Activated CD4-positive, alpha-beta memory T cell treated with anti-CD3 and anti-CD28 coated beads for 36 hours (primary cell): ENCODE results near the gene PTPN4. TPM values are rescaled to one million over a fixed set of nuclear protein-coding genes. Genes with fewer than 3 reads are reported as not detected.

Experiments used
- CTCF ChIA-PET: fragments of 350-600 bp; sonication (Branson Sonifier 250); formaldehyde crosslinking; loops from one replicate; lab custom pipeline; 2021; ENCODE audit warnings: antibody characterized with exemption, inconsistent platforms; lab: Charles Lee
- POLR2A ChIA-PET: fragments of 350-600 bp; sonication (Branson Sonifier 250); formaldehyde crosslinking; loops from one replicate; lab custom pipeline; 2021; ENCODE audit warnings: antibody characterized with exemption; lab: Charles Lee
- DNase-seq: peaks from one replicate; pipeline ENCODE4 v3.0.0-alpha.2; 2020
- H3K27ac Mint-ChIP-seq: one replicate; pipeline ENCODE4 v1.8.0; 2021; ENCODE audit warnings: mixed read lengths
- H3K27me3 Mint-ChIP-seq: one replicate; pipeline ENCODE4 v1.8.0; 2021; ENCODE audit warnings: mixed read lengths
- H3K36me3 Mint-ChIP-seq: one replicate; pipeline ENCODE4 v1.8.0; 2021; ENCODE audit warnings: mixed read lengths
- H3K4me1 Mint-ChIP-seq: one replicate; pipeline ENCODE4 v1.8.0; 2021; ENCODE audit warnings: low read depth, mixed read lengths
- H3K4me3 Mint-ChIP-seq: one replicate; pipeline ENCODE4 v1.8.0; 2021; ENCODE audit warnings: mild to moderate bottlenecking, mixed read lengths
- H3K9me3 Mint-ChIP-seq: one replicate; pipeline ENCODE4 v1.8.0; 2021; ENCODE audit warnings: mixed read lengths
- intact Hi-C: fragments of 100-400 bp; cut with micrococcal nuclease; formaldehyde crosslinking; loops from one replicate; pipeline ENCODE4 v1.15.1; 2023
- total RNA-seq, 2 experiments: library from RNA; stranded (reverse); gene quantifications; one replicate each; pipeline ENCODE4 v1.2.3, GENCODE V29; 2021

PTPN4 gene
- total RNA-seq, 2 experiments from 2014 or later, result 29.4 to 31.6 TPM

DNA sequence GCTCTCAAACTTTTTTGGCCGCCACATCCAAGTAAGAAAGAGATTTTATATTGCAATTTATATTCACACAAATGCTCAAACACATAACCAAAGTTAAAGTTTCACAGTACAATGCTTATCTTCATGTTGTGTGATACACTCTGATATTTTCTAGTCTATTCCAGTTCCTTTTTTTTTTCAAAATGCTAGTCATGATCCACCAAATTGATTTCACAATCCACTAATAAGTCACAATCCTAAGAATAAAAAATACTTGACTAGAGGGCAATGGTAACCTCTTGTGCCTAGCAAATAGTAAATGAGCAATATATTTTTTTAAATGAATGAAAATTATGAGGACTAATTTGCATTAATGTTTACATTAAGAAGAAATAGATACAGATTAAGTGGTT is 5.8 kb upstream of the PTPN4 start:
- no peaks in the 10 kb centered on the region for H3K9me3 Mint-ChIP-seq
- no peak for DNase-seq
- intact Hi-C loops, result loop anchor here (1.0 kb wide), 2 partner anchors 69 to 421 kb away; no protein-coding TSS in a partner anchor
- H3K4me3 Mint-ChIP-seq, result no peak overlapping the region
- ChIA-PET CTCF (interaction anchor here (0.7 to 2.9 kb wide), 12 partner anchors 11 to 559 kb away, joined by 3 to 41 read pairs (median 6); no protein-coding TSS in a partner anchor), POLR2A (interaction anchor here (0.6 kb wide), 1 partner anchor 81 kb away, joined by 4 read pairs; no protein-coding TSS in a partner anchor)
- H3K27me3 Mint-ChIP-seq, result no peaks in the 10 kb centered on the region
- no peak overlapping the region for H3K27ac Mint-ChIP-seq
- H3K4me1 Mint-ChIP-seq, result peaks cover 21% of the 10 kb centered on the region
- no peaks in the 10 kb centered on the region for H3K36me3 Mint-ChIP-seq

DNA sequence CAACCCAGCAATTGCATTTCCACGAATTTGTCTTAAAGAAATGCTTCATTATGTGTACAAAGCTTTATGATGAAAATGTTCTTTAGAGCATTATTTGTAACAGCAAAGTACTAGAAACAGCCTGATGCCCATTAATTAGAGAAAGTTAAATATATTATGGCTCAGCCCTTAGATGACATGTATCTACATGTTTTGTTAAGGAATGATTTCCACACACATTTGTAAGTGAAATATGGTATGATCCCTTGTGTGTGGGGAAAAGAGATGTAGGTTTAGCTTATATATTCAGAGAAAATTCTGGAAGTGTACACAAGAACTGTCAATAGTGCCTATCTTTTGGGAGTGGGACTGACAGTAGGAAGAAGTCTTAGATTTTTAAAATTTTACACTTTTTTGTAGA is 3.8 kb upstream of the PTPN4 start:
- POLR2A ChIA-PET, result interaction anchor here (0.6 to 1.3 kb wide), 2 partner anchors 37 to 257 kb away, joined by 3 read pairs; partner anchors contain the start of gene EPB41L5
- H3K9me3 Mint-ChIP-seq, result no peaks in the 10 kb centered on the region
- intact Hi-C loops, result loop anchor here (5.0 kb wide), 4 partner anchors 39 to 556 kb away; no protein-coding TSS in a partner anchor
- no peak for DNase-seq
- CTCF ChIA-PET, result interaction anchor here (0.7 to 2.9 kb wide), 5 partner anchors 53 to 420 kb away, joined by 3 to 23 read pairs (median 7); no protein-coding TSS in a partner anchor
- H3K27ac Mint-ChIP-seq, result no peak overlapping the region
- H3K4me1 Mint-ChIP-seq, result peaks cover 24% of the 10 kb centered on the region
- H3K27me3 Mint-ChIP-seq, result no peaks in the 10 kb centered on the region
- no peaks in the 10 kb centered on the region for H3K36me3 Mint-ChIP-seq
- no peak overlapping the region for H3K4me3 Mint-ChIP-seq

DNA sequence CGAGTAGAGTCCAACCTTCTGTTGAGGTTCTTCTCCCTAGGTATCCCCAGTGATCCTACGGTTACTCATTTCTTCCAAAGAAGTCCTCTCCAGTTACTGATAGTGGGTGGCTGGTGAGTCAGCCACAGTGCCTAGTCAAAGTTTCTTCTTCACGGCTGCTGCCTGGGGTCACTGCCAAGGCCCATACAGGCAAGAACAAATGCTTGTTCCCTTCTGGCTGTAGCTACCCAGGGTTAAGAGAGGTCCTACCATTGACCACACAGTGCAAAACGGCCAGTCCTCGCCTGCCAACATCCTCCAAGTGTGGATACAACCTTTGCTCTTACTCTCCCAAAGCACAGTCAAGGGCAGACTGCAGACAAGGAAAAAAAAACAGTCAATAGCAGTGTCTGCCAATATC is 2.9 kb upstream of the PTPN4 start:
- no peaks in the 10 kb centered on the region for H3K27me3 Mint-ChIP-seq
- peak overlapping the region; percentile 53 for H3K27ac Mint-ChIP-seq
- POLR2A ChIA-PET, result interaction anchor here (0.6 to 1.3 kb wide), 2 partner anchors 38 to 286 kb away, joined by 3 read pairs; no protein-coding TSS in a partner anchor
- DNase-seq, result peak; percentile 73
- CTCF ChIA-PET, result interaction anchor here (0.7 to 2.9 kb wide), 6 partner anchors 54 to 419 kb away, joined by 3 to 23 read pairs (median 6); no protein-coding TSS in a partner anchor
- H3K9me3 Mint-ChIP-seq, result no peaks in the 10 kb centered on the region
- no peaks in the 10 kb centered on the region for H3K36me3 Mint-ChIP-seq
- H3K4me3 Mint-ChIP-seq, result no peak overlapping the region
- intact Hi-C loops, result loop anchor here (5.0 kb wide), 4 partner anchors 40 to 555 kb away; no protein-coding TSS in a partner anchor
- H3K4me1 Mint-ChIP-seq, result peaks cover 32% of the 10 kb centered on the region

DNA sequence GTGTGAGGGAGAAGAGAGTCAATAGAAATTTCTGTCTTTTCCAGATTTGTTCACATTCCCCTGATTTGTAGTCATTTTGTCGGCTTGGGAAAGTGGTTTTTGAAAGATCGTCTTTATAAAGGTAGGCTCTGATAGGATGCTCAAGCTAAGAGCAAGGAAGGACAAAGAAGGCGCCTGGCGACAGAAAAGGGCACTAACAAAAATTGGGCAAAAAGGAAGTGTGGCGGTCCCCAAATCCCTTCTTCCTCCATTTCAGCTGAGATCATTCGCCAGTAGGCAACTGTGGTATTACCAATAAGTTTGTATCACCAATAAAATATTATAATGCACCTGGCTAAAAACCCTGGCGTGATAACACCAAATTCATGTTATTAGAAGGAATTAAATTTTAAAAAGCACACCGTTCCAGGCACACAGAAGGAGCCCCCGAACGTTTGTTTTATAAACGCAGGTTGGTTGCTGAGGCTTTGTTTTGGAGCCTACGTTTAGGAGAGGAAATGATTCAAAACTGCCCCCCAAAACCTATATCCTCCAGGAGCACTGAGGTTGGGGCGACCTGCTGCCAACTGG is 756 bp upstream of the PTPN4 start:
- H3K36me3 Mint-ChIP-seq, result no peaks in the 10 kb centered on the region
- H3K4me1 Mint-ChIP-seq, result peaks cover 43% of the 10 kb centered on the region
- H3K27ac Mint-ChIP-seq, result peak overlapping the region; percentile 93
- H3K9me3 Mint-ChIP-seq, result no peaks in the 10 kb centered on the region
- intact Hi-C loops, result loop anchor here (1.0 to 5.0 kb wide), 13 partner anchors 42 to 553 kb away; partner anchors contain the start of genes RALB, TMEM177 and TMEM185B
- ChIA-PET CTCF (interaction anchor here (0.7 to 1.8 kb wide), 6 partner anchors 54 to 1566 kb away, joined by 3 to 6 read pairs (median 4); no protein-coding TSS in a partner anchor), POLR2A (interaction anchor here (0.6 to 1.0 kb wide), 6 partner anchors 9 to 418 kb away, joined by 3 to 4 read pairs (median 3); no protein-coding TSS in a partner anchor)
- no peak for DNase-seq
- H3K27me3 Mint-ChIP-seq, result no peaks in the 10 kb centered on the region
- peak overlapping the region; percentile 89 for H3K4me3 Mint-ChIP-seq

DNA sequence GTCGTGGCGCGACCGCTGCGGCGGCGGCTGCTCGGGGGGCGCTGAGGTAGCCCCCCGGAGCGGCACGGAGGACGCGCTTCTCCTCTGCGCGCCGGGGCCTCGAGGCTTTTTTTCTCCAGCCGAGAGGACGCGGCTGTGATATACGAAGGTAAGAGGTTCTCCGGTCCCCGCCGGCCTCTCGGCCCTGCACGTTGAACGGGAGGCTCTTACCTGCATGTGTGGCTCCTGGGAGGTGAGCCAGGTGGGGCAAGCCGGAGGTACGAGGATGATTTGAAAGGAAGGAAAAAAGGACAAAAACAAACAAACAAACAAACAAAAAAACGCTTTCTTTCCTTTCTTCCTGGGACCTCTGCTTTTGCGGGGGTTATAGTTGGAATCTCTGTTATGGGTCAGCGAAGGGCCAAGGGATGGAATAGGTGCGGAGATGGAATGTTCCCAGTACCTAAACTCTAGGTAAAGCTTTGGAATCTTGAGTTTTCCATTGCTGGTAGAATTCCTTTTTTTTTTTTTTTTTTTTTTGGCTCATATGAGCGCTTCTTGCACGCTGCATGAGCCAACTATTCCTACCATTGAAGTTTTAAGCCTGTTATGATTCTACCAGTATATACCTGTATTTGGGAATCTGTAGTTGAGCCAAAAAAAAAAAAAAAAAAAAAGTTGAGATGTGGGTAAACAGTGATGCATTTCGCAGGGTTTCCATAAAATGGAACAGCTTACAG is 674 bp downstream of the PTPN4 start:
- H3K4me1 Mint-ChIP-seq, result peaks cover 54% of the 10 kb centered on the region
- H3K27ac Mint-ChIP-seq, result peak overlapping the region; percentile 65
- DNase-seq, result peak; percentile 48
- no peaks in the 10 kb centered on the region for H3K9me3 Mint-ChIP-seq
- peak overlapping the region; percentile 87 for H3K4me3 Mint-ChIP-seq
- H3K27me3 Mint-ChIP-seq, result no peaks in the 10 kb centered on the region
- intact Hi-C loops, result loop anchor here (1.0 kb wide), 2 partner anchors 12 to 252 kb away; no protein-coding TSS in a partner anchor
- ChIA-PET POLR2A (interaction anchor here (0.6 to 1.3 kb wide), 9 partner anchors 8 to 472 kb away, joined by 3 to 4 read pairs (median 3); no protein-coding TSS in a partner anchor), CTCF (interaction anchor here (0.9 to 1.8 kb wide), 9 partner anchors 58 to 416 kb away, joined by 3 to 6 read pairs (median 5); no protein-coding TSS in a partner anchor)
- no peaks in the 10 kb centered on the region for H3K36me3 Mint-ChIP-seq

DNA sequence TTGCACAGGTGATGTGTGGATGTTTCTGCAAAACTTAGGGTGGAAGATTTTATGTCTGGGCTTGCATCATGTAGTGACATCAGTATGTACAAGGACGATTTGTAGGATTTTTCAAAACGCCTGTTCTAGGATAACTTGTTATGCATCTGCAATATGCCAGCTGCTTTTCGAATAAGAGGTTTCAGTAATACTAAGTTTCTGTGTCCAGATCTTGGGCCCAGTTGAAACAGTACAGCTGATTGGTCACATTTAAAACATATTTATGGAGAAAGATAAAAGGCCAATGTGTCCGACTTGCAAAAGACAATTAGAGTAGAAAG is 1.2 kb downstream of the PTPN4 start:
- Mint-ChIP-seq H3K4me3 (peak overlapping the region; percentile 87), H3K4me1 (peaks cover 58% of the 10 kb centered on the region), H3K27me3 (no peaks in the 10 kb centered on the region), H3K36me3 (no peaks in the 10 kb centered on the region), H3K9me3 (no peaks in the 10 kb centered on the region), H3K27ac (peak overlapping the region; percentile 65)
- ChIA-PET CTCF (interaction anchor here (0.9 to 1.2 kb wide), 5 partner anchors 63 to 414 kb away, joined by 3 to 5 read pairs (median 4); no protein-coding TSS in a partner anchor), POLR2A (interaction anchor here (0.6 to 1.3 kb wide), 3 partner anchors 12 to 472 kb away, joined by 3 read pairs; no protein-coding TSS in a partner anchor)
- DNase-seq, result no peak
- intact Hi-C loops, result loop anchor here (1.0 kb wide), 2 partner anchors 11 to 251 kb away; no protein-coding TSS in a partner anchor

DNA sequence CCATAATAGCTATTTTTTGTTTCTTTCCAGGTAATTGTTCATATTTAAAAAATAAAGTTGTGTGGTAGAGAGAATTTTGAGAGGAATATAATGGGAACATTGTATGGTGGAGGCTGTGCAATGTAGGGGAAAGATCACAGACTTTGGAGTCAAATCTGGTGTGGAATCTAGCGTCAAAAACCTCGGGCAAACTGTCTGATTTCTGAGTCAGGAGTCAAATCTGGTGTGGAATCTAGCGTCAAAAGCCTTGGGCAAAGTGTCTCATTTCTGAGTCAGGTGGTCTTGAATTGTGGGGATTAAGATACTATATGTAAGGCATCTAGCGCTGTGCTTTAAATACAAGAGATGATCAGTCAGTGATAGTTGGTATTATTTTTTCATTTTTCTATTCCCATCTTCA is 5.1 kb downstream of the PTPN4 start:
- ChIA-PET POLR2A (no interaction called here), CTCF (interaction anchor here (1.0 to 1.5 kb wide), 2 partner anchors 14 to 61 kb away, joined by 3 to 5 read pairs; no protein-coding TSS in a partner anchor)
- H3K27ac Mint-ChIP-seq, result no peak overlapping the region
- H3K4me3 Mint-ChIP-seq, result no peak overlapping the region
- H3K27me3 Mint-ChIP-seq, result no peaks in the 10 kb centered on the region
- DNase-seq, result no peak
- H3K9me3 Mint-ChIP-seq, result no peaks in the 10 kb centered on the region
- H3K36me3 Mint-ChIP-seq, result no peaks in the 10 kb centered on the region
- intact Hi-C loops, result no loop called here
- peaks cover 45% of the 10 kb centered on the region for H3K4me1 Mint-ChIP-seq

DNA sequence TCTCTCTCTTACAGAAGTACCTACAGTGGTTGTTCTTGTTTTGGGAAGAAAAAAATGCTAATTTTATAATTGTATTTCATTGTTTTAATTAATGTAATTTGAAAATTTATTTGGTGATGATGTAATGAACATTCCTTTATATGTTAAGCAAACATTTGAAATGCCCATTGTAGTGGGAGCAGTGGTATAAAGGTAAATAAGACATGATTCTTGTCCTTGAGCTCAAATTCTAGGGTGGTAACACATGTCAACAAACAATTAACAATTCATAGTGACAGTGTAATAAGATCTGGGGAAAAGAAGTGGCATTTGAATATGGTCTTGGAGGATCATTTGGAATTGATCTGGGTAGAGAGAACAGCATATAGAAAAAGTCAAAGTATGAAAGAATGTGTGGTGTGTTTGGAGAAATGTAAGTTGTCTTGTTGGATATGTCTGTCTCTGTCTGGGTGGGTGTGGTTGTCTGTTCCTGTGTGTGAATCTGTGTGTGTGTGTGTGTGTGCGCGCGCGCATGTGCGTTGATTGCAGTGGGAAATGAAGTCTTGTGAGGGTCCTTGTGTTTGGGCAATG is 5.8 kb downstream of the PTPN4 start:
- H3K9me3 Mint-ChIP-seq, result no peaks in the 10 kb centered on the region
- H3K36me3 Mint-ChIP-seq, result no peaks in the 10 kb centered on the region
- no peaks in the 10 kb centered on the region for H3K27me3 Mint-ChIP-seq
- H3K4me1 Mint-ChIP-seq, result peaks cover 47% of the 10 kb centered on the region
- ChIA-PET POLR2A (no interaction called here), CTCF (interaction anchor here (1.0 to 1.5 kb wide), 2 partner anchors 14 to 60 kb away, joined by 3 to 5 read pairs; no protein-coding TSS in a partner anchor)
- no peak for DNase-seq
- intact Hi-C loops, result no loop called here
- H3K27ac Mint-ChIP-seq, result no peak overlapping the region
- H3K4me3 Mint-ChIP-seq, result no peak overlapping the region

DNA sequence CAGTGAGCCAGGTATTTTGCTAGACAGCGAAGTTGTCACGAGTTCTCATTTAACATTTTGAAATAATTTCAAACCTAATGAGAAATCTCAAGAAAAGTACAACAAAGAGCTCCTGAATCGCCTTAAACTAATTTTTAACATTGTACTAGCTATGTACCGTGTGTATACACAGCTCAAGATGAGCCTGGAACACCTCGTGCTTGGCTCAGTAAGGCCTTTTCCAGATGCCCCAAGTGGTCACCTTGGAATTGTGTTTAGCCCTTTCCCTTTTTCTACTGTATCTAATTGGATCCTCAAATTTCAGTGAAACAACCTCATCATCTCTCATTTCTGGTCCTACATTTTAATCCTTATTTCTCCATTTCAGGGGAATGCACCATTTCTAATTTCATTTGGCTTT is 7.2 kb downstream of the PTPN4 start:
- H3K27me3 Mint-ChIP-seq, result no peaks in the 10 kb centered on the region
- POLR2A ChIA-PET, result no interaction called here
- no peak for DNase-seq
- CTCF ChIA-PET, result interaction anchor here (1.1 kb wide), 1 partner anchor 343 kb away, joined by 4 read pairs; no protein-coding TSS in a partner anchor
- H3K4me3 Mint-ChIP-seq, result no peak overlapping the region
- H3K36me3 Mint-ChIP-seq, result no peaks in the 10 kb centered on the region
- H3K27ac Mint-ChIP-seq, result no peak overlapping the region
- no peaks in the 10 kb centered on the region for H3K9me3 Mint-ChIP-seq
- H3K4me1 Mint-ChIP-seq, result peaks cover 46% of the 10 kb centered on the region
- intact Hi-C loops, result no loop called here

DNA sequence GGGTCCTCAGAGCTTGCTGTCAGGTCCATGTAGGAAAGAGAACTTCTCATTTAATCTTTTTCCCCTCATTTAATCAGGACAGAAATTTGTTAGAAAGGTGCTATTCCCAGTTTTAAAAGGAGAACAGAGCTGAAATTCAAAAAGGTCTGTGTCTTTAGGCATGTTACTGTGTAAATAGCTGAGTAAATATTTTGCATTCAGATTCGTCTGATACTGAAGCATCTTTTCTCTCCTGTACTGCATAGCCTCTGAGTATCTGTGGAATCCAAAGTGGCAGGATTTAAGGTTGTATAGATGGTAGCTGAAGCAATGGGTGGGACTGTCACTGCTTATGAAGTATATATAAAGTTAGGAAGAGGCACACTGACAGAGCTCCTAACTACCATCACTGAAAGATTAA is 9.0 kb downstream of the PTPN4 start:
- H3K27me3 Mint-ChIP-seq, result no peaks in the 10 kb centered on the region
- H3K9me3 Mint-ChIP-seq, result no peaks in the 10 kb centered on the region
- ChIA-PET CTCF (interaction anchor here (1.0 to 2.4 kb wide), 2 partner anchors 16 to 406 kb away, joined by 3 to 6 read pairs; no protein-coding TSS in a partner anchor), POLR2A (interaction anchor here (1.4 kb wide), 1 partner anchor 9 kb away, joined by 4 read pairs; the partner anchor contains the start of gene PTPN4)
- peaks cover 39% of the 10 kb centered on the region for H3K4me1 Mint-ChIP-seq
- DNase-seq, result no peak
- intact Hi-C loops, result no loop called here
- H3K27ac Mint-ChIP-seq, result no peak overlapping the region
- H3K4me3 Mint-ChIP-seq, result no peak overlapping the region
- no peaks in the 10 kb centered on the region for H3K36me3 Mint-ChIP-seq

DNA sequence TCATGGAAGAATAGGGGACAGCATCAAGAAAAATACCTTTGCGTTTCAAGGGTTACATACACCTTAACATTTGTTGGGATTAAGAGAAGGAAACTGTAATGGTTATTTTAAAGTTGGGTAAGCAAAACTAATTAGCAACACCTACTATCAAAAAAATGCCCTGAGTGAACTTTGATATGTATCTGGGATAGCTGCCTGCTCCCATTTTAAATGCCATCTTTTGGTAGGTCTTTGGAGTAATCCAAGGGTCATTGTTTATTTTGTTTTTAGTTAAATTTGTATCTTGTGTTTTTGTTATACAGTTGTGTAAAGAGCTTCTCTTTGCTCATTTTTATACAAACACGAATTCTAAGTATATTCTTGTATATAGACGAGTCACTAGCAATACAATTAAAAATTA is 9.9 kb downstream of the PTPN4 start:
- H3K27ac Mint-ChIP-seq, result no peak overlapping the region
- no peaks in the 10 kb centered on the region for H3K9me3 Mint-ChIP-seq
- H3K4me3 Mint-ChIP-seq, result no peak overlapping the region
- no peaks in the 10 kb centered on the region for H3K27me3 Mint-ChIP-seq
- ChIA-PET POLR2A (no interaction called here), CTCF (interaction anchor here (0.8 to 2.4 kb wide), 2 partner anchors 17 to 91 kb away, joined by 3 to 6 read pairs; partner anchors contain the start of gene TMEM177)
- H3K4me1 Mint-ChIP-seq, result peaks cover 37% of the 10 kb centered on the region
- intact Hi-C loops, result no loop called here
- H3K36me3 Mint-ChIP-seq, result peaks cover 5% of the 10 kb centered on the region
- DNase-seq, result no peak
